Fibroblast of skin of left quadriceps (primary cell): Measurements from ENCODE around the gene ANKRD36C.
"Not testable (repeated sequence)": the region's sequence is repeated elsewhere in the genome, so short reads cannot be mapped to it uniquely, and the experiment has no call there.

ENCODE experiments used
- DNase-seq, 2 experiments: peaks; one replicate each; pipeline ENCODE4 v3.0.0-alpha.2; 2013; ENCODE audit warnings: low read depth in 2 of 2

Gene ANKRD36C

DNA sequence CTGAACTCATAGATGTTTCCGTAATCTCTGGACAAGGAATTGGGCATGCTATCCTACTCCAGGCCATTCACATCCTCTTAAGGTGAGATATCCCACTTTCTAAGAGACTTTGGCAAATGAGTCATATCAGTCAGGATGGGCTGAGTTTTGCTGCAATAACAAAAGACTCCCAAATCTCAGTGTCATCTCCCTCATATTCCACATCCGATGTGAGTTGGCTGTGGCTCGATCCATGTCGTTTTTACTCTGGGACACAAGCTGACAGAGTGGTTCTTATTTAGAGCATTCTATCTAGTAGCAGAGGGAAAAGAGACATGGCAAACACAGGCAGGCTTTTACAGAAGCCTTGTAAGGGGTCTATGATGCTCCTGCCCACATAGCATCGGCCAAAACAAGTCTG, 14.6 kb upstream of the ANKRD36C start:
- not testable (repeated sequence) for DNase-seq

DNA sequence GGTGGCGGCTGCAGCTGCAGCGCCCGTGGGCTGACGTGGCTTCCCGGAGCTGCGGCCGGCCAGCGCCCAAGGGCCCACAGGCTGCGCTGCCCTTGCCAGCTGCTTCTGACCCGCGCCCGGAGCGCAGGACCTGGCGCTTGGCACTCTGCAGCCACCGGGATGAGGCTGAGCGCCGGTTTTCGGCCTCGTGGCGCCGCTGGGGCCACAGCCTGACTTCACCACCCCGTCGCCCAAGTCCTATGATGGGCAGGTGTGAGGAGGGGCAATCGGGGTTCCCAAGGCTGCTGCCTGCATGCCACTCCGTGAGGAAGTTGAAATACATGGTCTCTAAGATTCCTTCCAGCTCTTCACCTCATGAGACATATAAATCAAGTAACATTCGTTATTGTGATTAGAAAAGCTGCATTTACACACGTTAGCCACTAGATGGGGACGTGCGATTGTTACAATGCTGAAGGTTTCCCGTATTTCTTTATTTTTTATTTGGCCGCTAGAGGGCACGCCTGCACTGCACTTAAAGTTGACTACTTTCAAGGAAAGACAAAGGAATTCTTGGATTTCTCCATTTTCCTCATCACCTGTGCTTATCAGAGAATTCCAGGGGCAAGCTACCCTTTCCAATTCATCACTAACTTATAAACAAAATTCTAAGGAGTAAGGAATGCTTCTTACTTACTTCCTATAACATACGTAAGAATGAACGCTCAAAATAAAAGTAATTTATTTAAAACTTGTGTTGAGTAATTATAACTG, 1.1 kb upstream of the ANKRD36C start:
- DNase-seq = peak; percentile 10 to 17

DNA sequence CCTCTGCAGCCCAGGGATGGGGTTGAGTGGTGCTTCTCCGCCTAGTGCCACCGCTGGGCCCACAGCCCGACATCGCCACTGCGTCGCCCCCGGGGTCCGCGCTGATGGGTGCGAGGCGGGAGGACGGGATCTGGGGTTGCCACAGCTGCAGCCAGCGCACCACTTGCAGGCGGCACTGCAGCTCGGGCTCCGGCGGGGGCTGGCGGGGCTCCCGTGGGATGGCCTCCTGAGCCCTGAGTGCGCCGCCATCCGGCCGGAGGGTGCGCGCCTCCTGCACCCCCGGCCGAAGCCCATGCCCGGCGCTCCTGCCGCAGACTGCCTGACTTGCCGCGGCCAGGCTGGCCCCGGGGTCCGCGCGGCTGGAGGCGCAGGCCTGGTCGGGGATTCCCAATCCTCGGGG, 478 bp upstream of the ANKRD36C start:
- DNase-seq = not testable (repeated sequence)

DNA sequence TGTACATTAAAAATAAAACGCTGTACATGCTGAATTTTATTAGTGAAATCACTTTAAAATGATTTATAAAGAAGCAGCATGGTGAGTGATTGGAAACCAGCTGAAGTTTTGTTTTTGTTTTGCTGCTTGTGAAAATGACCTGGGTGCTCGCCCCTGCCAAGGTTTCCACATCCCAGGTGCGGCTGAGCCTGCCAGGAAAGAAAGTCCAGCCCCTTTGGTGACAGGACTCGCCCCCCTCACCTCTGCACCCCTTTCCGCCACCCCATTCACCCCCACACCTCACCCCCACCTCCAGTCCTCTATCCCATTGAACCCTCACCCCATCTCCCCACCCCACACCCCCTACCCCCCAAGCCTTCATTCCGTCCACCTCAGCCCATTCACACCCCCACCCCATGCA, 740 bp downstream of the ANKRD36C start:
- DNase-seq = not testable (repeated sequence)

DNA sequence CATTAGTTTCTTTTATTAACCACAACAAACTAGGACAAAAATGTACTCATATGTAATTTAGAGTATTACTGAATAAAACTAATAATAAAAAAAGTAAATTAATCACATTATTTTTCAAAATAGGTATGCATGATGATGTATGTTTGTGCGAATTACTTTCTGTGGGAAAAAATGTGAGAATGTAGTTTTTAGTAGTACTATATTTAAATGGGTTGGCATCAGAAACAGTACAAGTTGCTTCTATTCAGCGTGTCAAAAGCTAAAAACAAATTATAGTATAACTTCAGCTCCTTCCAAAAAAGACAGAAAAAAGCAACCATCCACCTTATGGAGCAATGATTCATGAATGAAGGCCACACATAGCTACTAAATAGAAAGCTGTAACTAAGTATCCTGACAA, 40.0 kb downstream of the ANKRD36C start:
- DNase-seq = not testable (repeated sequence)

DNA sequence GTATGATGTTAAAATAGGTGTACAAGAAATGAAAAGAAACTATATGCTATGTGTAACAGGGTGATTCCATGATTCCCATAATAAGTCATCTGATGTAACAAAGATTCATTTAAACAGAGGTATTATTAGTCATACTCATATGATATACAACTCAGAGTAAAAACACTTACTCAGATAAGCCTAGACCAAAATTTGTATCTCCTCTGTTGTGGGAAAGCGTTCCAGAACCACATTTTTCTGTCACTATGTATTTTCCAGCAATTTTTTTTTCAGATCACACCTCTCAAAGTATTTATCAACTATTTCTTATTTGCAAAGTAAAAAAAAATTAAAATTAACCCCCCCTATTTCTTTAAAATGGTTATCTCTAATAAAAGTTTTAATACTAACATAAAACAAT, 43.6 kb downstream of the ANKRD36C start:
- not testable (repeated sequence) for DNase-seq

DNA sequence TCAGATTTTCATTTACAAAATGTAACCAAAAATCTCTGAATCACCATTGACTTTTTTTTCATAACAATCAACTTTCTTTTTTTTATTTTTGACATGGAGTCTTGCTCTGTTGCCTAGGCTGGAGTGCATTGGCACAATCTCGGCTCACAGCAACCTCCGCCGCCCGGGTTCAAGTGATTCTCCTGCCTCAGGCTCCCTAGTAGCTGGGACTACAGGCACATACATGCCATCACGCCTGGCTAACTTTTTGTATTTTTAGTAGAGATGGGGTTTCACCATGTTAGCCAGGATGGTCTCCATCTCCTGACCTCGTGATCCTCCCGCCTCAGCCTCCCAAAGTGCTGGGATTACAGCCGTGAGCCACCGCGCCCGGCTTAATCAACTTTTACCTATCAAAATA, 51.7 kb downstream of the ANKRD36C start:
- DNase-seq = not testable (repeated sequence)

DNA sequence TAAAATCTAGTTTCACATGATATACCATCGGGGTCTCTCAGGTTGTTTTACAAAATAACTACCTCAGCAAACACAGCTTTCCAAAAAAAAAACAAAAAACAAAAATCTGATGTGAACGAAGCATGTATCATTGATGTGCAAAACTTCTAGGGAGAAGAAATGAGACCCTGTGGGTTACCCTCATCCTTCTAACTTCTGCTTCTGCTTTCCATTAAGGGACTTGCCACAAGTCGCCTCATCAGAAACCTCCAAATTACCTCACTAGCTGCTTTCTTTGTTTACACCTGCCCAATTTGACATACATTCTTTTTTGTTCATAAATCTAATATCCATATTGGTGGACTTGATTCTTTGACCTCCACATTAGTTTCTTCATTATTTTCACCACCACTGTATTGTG, 60.9 kb downstream of the ANKRD36C start:
- not testable (repeated sequence) for DNase-seq

DNA sequence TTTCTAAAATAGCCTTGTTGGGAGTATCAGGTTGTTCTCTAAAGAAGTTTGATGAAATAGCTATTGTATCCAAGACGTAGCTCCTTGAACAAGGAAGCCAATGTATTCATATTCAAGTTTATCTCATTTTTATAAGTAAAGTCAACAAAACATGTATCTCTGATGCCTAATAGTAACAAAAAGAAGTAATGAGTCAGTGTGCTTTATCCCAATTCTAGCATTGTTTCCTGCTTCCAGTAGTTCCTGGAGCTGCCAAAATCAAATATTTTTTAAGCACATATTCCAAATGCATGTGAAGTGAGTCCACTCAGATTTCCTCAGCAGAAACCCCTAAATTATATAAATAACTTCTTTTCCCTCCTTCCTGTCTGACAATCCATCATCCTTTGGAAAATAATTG, 74.6 kb downstream of the ANKRD36C start:
- not testable (repeated sequence) for DNase-seq

DNA sequence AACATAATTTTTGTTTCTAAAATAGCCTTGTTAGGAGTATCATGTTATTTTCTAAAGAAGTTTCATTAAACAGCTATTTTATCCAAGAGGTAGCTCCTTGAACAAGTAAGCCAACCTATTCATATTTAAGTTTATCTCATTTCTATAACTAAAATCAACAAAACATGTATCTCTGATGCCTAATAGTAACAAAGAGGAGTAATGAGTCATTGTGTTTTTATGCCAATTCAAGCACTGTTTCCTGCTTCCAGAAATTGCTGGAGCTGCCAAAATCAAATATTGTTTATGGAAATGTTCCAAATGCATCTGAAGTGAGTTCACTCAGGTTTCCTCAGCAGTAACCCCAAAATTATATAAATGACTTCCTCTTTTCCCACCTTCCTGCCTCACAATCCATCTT, 76.5 kb downstream of the ANKRD36C start:
- DNase-seq = not testable (repeated sequence)

DNA sequence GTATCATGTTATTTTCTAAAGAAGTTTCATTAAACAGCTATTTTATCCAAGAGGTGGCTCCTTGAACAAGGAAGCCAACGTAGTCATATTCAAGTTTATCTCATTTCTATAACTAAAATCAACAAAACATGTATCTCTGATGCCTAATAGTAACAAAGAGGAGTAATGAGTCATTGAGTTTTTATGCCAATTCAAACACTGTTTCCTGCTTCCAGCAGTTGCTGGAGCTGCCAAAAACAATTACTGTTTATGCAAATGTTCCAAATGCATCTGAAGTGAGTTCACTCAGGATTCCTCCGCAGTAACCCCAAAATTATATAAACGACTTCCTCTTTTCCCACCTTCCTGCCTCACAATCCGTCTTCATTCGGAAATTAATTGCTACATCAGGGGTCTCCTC, 80.2 kb downstream of the ANKRD36C start:
- peak; percentile 23 to 39 for DNase-seq

DNA sequence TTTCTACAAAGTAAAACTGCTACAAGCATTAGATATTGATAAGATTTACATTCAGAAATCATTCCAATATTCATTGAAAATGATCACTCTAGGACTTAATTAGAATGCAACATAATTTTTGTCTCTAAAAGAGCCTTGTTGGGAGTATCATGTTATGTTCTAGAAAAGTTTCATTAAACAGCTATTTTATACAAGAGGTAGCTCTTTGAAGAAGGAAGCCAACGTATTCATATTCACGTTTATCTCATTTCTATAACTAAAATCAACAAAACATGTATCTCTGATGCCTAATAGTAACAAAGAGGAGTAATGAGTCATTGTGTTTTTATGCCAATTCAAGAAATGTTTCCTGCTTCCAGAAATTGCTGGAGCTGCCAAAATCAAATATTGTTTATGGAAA, 97.2 kb downstream of the ANKRD36C start:
- DNase-seq = not testable (repeated sequence)

DNA sequence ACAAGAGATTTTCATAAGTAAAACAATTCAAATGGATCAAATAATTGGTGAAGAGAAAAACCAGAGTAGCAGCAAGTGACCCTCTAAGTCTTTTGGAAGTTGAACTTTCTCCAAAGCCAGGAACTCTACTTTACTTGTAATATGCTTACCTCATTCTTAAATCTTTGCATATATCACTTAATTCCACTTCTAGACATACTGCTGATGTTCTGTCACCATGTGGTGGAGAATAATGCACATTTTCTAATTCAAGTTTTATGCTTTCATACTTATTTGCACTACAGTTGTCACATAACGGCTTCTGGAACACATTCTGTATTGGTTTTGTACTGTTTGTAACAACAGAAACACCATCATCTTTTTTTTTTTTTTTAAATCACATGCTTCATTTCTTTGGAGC, 123.7 kb downstream of the ANKRD36C start:
- DNase-seq = not testable (repeated sequence)

DNA sequence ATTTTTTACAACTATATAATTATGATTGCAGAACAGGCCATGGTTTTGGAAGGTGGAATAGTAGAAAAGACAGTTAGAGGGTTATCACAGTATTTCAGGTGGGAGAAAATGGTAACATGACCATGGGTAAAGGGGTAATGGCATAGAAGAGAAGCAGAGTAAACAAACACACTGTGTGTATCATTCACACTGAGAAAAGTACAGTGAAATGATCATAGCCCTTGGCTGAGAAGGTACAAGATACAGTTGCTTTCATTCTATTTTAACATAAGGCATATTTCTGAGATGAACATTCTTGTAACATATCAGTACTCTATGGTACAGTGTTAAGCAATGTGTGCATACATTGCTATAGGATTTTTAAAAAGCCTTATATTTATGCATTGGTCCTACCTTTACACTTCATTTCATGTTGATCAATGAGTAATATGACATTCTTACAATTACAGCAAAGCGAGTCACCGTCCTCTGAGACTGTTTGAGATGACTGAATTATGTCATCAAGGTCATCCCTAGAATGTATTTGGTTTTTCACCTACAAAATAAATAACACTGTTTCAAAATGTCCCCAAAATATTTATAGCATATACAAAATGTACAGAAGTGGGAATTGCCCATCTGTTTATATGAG, 124.5 kb downstream of the ANKRD36C start:
- DNase-seq = not testable (repeated sequence)

DNA sequence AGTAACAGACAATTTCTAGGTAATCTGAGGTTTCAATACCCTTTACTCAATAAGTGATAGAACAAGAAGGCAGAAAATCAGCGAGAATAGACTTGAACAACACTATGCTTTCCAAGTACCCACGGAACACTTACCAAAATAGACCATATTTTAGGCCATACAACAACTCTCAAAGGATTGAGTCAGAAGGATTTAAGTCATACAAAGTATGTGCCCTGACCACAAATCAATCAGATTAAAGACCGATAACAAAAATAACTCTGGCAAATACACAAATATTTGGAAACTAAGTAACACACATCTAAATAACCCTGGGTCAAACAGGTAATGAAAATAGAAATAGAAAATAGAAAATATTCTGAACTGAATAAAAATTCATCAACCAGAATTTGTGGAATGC, 129.5 kb downstream of the ANKRD36C start:
- DNase-seq = not testable (repeated sequence)

DNA sequence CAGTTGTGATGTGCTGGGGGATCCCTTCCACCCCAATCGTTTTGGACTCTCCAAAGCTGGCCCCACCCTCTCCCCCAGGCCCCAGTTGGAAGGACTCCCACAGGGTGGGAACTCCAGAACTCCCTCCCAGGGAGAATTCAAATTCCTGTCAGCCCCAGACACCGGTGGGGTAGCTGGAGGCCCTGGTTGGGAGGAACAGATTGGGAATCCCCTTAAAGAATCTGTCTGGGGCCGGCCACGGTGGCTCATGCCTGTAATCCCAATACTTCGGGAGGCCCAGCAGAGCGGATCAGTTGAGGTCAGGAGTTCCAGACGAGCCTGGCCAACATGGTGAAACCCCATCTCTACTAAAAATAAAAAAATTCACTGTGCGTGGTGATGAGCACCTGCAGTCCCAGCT, 155.5 kb downstream of the ANKRD36C start:
- no peak for DNase-seq

DNA sequence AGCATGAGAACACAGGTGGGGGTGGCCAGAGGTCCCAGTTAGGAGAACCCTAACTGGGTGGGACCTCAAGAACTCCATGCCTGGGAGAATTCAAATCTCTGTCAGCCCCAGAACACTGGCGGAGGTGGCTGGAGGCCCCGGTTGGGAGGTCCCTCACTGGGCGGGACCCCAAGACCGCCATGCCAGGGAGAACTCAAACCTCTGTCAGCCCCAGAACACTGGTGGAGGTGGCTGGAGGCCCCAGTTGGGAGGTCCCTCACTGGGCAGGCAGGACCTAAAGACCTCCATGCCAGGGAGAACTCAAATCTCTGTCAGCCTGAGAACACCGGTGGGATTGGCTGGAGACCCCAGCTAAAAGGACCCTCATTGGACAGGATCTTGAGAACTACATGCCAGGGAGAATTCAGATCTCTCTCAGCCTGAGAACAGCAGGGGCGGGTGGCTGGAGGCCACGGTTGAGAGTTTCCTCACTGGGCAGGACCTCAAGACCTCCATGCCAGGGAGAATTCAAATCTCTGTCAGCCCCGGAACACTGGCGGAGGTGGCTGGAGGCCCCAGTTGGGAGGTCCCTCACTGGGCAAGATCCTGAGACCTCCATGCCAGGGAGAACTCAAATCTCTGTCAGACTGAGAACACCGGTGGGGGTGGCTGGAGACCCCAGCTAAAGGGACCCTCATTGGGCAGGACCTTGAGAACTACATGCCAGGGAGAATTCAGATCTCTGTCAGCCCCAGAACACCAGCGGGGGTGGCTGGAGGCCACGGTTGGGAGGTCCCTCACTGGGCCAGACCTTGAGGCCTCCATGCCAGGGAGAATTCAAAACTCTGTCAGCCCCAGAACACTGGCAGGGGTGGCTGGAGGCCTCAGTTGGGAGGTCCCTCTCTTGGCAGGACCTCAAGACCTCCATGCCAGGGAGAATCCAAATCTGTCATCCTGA, 157.3 kb downstream of the ANKRD36C start:
- DNase-seq = not testable (repeated sequence)

DNA sequence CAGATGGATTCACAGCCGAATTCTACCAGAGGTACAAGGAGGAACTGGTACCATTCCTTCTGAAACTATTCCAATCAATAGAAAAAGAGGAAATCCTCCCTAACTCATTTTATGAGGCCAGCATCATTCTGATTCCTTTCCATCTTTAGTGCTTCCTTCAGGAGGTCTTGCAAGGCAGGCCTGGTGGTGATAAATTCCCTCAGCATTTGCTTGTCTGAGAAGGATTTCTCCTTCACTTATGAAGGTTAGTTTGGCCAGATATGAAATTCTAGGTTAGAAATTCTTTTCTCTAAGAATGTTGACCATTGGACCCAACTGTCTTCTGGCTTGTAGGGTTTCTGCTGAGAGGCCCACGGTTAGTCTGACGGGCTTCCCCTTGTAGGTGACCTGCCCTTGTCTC, 167.4 kb downstream of the ANKRD36C start:
- not testable (repeated sequence) for DNase-seq

DNA sequence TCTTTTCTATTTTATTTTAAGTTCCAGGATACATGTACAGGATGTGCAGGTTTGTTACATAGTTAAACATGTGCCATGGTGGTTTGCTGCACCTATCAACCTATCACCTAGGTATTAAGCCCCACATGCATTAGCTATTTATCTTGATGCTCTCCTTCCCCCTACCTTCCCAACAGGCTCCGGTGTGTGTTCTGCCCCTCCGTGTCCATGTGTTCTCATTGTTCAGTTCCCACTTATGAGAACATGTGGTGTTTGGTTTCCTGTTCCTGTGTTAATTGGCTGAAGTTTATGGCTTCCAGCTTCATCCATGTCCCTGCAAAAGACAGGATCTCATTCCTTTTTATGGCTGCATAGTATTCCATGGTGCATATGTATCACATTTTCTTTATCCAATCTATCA, 174.1 kb downstream of the ANKRD36C start:
- DNase-seq = not testable (repeated sequence)

DNA sequence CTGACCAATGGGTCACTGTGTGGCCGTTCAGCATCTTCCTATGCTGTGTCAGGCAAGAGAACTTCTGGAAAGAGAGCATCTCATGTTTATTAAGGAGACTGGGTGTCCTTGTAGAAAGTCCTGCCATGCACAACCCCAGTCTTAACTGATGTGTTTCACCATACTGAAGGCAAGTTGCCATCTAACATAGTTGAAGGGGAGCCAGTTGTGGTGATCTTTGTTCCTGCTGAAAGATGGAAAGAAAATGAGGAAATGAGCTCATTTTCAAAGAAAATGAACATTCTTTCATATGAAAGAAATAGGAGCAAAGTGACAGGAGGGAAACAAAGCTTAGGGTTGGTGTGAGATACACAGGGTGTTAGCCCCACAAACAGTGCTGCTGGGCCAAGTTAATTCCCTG, 178.3 kb downstream of the ANKRD36C start:
- DNase-seq = peak; percentile 0 to 4

DNA sequence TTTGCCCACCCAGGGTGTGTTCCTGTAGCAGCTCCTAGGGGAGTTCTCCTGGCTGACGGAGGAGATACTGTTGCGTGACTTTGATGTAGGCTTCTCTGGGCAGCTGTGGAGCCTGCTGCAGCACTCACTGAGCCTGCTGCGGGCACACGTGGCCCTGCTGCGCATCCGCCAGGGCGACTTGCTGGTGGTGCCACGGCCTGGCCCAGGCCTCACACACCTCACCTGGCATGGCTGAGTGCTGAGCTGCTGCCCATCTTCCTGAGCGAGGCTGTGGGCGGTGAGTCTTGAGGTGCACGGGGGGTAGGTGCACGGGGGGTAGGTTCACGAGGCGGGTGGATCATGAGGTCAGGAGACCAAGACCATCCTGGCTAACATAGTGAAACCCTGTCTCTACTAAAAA, 191.7 kb downstream of the ANKRD36C start:
- no peak for DNase-seq
